ENCODE data around the gene CBX8.

Gene CBX8

GRCh38 chr17:79808763-79809529, 12.1 kb upstream of the CBX8 start:
- in situ Hi-C loops (cut with HindIII; ENCODE audit: low sequenced_read_pairs), result loop anchor here (5.0 kb wide), 1 partner anchor 83 kb away; no protein-coding TSS in a partner anchor

GRCh38 chr17:79806863-79807720, 10.2 kb upstream of the CBX8 start:
- in situ Hi-C loops (cut with HindIII; ENCODE audit: low sequenced_read_pairs), result loop anchor here (5.0 kb wide), 1 partner anchor 85 kb away; no protein-coding TSS in a partner anchor

GRCh38 chr17:79806446-79806760, 9.5 kb upstream of the CBX8 start:
- in situ Hi-C loops (cut with HindIII; ENCODE audit: low sequenced_read_pairs), result loop anchor here (5.0 kb wide), 1 partner anchor 86 kb away; no protein-coding TSS in a partner anchor

- in situ Hi-C loops (cut with HindIII; ENCODE audit: low sequenced_read_pairs), result loop anchor here (5.0 kb wide), 1 partner anchor 87 kb away; no protein-coding TSS in a partner anchor
Observed at GRCh38 chr17:79804856-79805696, 8.2 kb upstream of the CBX8 start.

- in situ Hi-C loops (cut with HindIII; ENCODE audit: low sequenced_read_pairs), result no loop called here
Observed at GRCh38 chr17:79803997-79804855, 7.3 kb upstream of the CBX8 start.

- in situ Hi-C loops (cut with HindIII; ENCODE audit: low sequenced_read_pairs), result no loop called here
Observed at GRCh38 chr17:79803421-79803996, 6.6 kb upstream of the CBX8 start.

GRCh38 chr17:79802736-79803420, 6.0 kb upstream of the CBX8 start:
- in situ Hi-C loops (cut with HindIII; ENCODE audit: low sequenced_read_pairs), result no loop called here

GRCh38 chr17:79802039-79802735, 5.3 kb upstream of the CBX8 start:
- in situ Hi-C loops (cut with HindIII; ENCODE audit: low sequenced_read_pairs), result no loop called here

- in situ Hi-C loops (cut with HindIII; ENCODE audit: low sequenced_read_pairs), result no loop called here
Observed at GRCh38 chr17:79801156-79802038, 4.5 kb upstream of the CBX8 start.

GRCh38 chr17:79800325-79801155, 3.7 kb upstream of the CBX8 start:
- in situ Hi-C loops (cut with HindIII; ENCODE audit: low sequenced_read_pairs), result no loop called here

GRCh38 chr17:79799538-79800324, 2.9 kb upstream of the CBX8 start:
- in situ Hi-C loops (cut with HindIII; ENCODE audit: low sequenced_read_pairs), result loop anchor here (5.0 kb wide), 1 partner anchor 38 kb away; the partner anchor contains the start of gene CBX4

- in situ Hi-C loops (cut with HindIII; ENCODE audit: low sequenced_read_pairs), result loop anchor here (5.0 kb wide), 1 partner anchor 38 kb away; the partner anchor contains the start of gene CBX4
Observed at GRCh38 chr17:79799174-79799537, 2.3 kb upstream of the CBX8 start.

GRCh38 chr17:79798299-79799173, 1.7 kb upstream of the CBX8 start:
- in situ Hi-C loops (cut with HindIII; ENCODE audit: low sequenced_read_pairs), result loop anchor here (5.0 kb wide), 1 partner anchor 39 kb away; the partner anchor contains the start of gene CBX4

GRCh38 chr17:79797492-79798298, 818 bp upstream of the CBX8 start:
- in situ Hi-C loops (cut with HindIII; ENCODE audit: low sequenced_read_pairs), result loop anchor here (5.0 kb wide), 1 partner anchor 40 kb away; the partner anchor contains the start of gene CBX4
